Hindlimb muscle (tissue), 1 donor: ENCODE measurements around the gene PCSK4. TPM values are rescaled to one million over a fixed set of nuclear protein-coding genes. Genes with fewer than 3 reads are reported as not detected.
"Not testable (repeated sequence)": the region's sequence is repeated elsewhere in the genome, so short reads cannot be mapped to it uniquely, and the experiment has no call there.

Source experiments
- DNase-seq: peaks from one replicate; pipeline ENCODE4 v3.0.0-alpha.2; 2013
- polyA plus RNA-seq: library from polyadenylated mRNA; unstranded; fragments of 120-200 nt; gene quantifications from one replicate; pipeline ENCODE4 v1.2.1, GENCODE V29; 2013; ENCODE audit not compliant: insufficient read length

Gene PCSK4
- polyA plus RNA-seq, 1 donor, result 1.9 TPM

DNA sequence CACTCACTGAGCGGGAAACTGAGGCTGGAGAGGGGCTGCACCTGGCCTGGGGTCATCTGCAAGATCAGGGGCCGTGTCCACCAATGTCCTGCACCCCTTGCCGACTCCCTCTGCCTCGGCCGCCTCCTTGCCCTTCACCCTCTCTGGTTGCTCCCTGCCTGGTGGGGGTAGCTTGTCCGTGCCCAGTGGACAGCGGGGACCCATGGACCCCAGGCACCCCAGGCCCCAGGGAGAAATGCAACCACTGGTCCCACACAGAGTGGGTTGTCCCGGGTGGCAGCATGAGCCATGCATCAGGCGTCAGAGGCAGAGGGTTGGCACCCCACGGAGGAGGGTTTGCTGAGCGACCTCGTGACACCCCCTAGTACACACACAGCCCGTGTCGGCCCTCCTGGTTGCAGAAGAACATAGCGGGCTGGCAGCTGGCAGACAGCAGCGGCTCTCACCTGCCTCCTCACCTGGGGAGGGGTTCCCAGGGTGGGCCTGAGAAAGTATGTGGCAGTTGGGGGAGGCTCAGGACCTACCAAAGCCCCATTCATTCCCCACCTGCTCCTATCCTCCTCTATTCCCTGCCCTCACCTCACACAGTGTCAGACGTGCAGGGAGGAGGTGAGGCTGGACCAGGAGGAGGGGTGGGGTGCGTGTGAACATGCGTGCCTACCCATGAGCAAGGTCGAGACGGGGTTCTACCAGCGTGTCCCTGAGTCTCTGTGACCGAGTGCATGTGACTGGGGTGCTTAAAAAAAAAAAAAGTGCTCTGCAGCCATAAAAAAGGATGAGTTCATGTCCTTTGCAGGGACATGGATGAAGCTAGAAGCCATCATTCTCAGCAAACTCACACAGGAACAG is 14.0 kb upstream of the PCSK4 start:
- no peak for DNase-seq

DNA sequence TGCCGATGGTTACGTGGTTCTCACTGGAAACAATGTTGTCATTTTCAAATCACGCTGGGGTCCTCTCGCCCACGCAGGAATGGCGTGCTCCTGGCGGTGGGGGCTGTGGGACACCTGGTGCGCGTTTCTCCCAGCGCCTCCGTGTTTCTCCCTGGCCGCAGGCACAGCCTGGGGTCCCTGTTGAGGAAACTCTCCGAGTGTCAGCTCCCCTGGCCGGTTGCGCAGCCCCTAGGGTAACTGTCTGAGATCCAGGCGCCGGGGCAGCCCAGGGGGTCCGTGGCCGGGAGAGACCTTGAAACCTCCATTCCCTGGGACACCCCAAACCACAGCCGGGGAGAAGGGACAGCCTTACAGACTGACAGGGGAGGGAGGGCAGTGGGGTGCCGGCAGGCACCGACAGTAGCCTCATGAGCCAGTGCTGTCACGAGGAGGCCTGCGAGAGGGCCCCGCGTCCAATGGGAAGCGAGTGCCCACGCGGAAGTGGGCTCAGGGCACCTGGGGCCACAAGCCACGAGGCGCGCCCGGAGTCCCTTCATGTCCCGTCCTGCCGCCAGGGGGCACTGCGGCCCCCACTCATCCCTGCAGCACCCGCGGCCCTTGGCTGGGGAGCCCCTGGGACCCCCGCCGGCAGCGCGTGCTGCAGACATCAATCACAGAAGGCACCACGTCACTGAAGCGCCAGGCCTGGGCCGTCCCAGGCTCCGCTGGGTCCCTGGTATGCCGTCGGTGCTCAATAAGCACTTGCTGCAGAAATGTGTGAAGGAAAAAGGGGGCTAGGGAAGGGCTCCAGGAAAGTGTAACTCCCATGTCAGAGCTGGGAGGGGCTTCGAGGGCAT is 13.2 kb upstream of the PCSK4 start:
- DNase-seq, result no peak

DNA sequence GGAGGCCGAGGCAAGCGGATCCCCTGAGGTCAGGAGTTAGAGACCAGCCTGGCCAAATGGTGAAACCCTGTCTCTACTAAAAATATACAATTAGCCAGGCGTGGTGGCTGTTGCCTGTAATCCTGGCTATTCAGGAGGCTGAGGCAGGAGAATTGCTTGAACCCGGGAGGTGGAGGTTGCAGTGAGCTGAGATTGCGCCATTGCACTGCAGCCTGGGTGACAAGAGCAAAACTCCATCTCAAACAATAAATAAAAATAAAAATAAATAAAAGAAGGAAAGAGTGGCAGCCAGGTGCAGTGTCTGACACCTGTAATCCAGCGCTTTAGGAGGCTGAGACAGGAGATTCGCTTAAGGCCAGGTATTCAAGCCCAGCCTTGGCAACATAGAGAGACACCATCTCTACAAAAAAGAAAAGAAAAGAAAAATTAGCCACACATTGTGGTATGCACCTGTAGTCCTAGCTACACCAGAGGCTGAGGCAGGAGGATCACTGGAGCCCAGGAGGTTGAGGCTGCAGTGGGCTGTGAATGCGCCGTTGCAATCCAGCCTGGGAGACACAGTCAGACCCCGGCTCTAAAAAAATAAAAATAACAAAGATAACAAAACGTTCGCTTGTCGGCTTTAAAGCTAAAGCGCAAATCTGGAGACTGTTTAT is 12.4 kb upstream of the PCSK4 start:
- DNase-seq, result no peak

DNA sequence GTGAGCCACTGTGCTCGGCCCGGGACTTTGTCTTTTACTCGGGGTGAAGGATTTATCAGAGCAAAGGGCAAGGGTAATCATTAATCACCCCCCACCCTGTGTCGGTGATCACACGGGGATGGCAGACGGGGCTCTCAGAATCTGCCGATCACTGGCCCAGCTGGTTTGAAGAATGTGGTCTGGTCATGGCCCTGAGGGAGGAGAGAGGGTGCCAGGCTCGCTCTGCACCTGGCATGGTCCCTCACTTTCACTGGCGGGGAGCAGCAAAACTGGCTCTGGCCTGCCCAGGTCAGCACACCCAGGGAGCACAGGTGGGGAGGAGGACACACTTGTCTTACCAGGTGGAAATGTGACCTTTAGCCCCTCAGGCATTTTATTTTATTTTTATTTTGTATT is 11.0 kb upstream of the PCSK4 start:
- DNase-seq, result no peak

DNA sequence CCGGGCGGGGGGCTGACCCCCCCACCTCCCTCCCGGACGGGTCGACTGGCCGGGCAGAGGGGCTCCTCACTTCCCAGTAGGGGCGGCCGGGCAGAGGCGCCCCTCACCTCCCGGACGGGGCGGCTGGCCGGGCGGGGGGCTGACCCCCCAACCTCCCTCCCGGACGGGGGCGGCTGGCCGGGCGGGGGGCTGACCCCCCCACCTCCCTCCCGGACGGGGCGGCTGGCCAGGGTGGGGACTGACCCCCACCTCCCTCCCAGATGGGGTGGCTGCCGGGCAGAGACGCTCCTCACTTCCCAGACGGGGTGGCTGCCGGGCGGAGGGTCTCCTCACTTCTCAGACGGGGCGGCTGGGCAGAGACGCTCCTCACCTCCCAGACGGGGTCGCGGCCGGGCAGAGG is 9.1 kb upstream of the PCSK4 start:
- not testable (repeated sequence) for DNase-seq

DNA sequence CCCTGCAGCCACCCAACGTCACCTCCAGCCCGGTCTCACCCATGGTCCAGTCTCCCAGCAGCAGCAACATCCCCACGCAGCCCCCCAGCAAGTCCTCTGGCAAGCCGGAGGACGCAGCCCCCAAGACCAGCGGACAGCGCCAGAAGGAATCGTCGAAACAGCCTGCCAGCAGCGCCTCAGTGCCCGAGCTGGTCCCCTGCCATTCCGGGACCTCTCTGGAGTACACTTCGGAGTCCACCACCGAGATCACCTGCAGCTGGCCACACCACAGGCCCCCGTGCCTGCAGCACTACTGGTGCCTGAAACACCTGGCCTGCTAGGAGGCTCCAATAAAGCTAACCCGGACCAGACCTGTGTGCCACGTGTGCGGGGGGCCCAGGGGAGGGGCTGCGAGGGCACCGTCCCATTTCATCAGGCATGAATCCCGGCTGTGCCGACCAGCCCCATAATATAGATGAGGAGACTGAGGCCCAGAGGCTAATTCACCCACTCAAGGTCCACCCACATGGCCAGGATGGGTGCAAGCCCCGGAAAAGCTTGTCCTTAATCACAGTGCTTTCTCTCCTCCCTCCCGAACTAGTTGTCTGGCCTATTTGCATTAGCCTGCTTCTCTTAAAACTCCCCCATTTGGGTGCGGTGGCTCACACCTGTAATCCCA is 7.6 kb upstream of the PCSK4 start:
- DNase-seq, result no peak

DNA sequence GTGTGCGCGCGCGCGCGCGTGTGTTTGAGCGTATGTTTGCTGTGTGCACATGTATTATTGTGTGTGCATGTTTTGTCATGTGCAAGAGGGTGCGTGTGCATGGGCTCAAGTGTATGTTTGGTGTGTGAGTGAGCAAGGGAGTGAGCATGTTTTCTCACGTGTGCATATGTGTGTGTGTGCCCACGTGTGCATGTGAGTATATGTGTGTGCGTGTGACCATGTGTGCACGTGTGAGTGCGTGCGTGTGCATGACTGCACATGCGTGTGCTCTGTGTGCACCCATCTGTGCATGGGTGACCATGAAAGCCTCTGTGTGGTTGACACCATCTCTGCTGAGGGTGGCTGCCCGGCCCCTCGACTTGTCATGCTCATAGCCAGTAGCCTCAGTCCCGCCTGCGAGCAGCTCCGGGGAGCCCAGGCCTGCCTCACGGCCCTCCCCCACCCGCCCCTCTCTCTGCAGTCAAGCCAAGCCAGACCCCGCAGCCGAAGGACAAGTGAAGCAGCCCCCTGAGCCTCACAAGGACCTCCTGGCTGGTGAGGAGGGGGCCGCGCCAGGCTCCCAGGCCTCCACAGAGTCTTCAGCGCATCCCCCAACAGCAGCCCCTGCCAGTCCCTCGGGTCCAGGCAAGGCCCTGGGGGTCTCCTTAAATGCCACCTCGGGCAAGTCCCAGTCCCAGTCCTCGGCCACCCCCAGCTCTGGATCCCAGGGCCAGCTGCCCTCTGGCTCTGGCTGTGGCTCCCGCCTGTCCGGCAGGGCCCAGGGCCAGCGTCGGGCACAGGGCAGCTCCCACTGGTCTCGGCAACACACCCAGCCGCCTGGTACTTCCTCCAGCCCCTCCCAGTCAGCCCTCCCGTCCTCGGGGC is 6.8 kb upstream of the PCSK4 start:
- DNase-seq, result no peak

DNA sequence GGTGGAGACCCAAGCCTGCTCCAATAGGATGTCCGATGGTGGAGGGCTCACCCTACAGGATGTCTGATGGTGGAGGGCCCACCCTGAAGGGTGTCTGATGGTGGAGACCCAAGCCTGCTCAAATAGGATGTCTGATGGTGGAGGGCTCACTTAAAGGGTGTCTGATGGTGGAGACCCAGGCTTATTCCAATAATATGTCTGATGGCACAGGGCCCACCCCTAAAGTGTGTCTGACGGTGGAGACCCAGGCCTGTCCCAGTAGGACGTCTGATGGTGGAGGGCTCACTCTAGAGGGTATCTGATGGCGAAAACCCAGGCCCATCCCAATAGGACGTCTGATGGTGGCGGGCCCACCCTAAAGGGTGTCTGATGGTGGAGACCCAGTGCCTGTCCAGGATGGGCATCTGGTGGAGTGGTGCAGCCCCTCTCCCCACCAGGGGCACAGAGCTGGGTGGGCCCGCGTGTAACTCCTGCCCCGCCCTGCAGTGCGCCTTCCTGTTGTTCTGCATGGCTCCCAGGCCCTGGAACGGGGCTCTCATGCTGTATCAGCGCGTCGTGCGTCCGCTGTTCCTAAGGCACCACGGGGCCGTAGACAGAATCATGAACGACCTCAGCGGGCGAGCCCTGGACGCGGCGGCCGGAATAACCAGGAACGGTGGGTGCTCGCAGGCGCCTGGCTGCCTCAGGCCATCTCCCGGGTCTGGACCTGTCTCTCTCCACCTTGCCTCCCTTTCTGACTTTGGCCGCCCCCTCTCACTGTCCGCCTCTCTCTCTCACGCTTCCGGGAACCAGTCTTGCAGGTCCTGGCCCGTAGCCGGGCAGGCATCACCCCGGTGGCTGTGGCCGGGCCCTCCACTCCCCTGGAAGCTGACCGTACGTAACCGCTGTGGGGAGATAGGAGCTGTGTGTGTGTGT is 5.9 kb upstream of the PCSK4 start:
- no peak for DNase-seq

DNA sequence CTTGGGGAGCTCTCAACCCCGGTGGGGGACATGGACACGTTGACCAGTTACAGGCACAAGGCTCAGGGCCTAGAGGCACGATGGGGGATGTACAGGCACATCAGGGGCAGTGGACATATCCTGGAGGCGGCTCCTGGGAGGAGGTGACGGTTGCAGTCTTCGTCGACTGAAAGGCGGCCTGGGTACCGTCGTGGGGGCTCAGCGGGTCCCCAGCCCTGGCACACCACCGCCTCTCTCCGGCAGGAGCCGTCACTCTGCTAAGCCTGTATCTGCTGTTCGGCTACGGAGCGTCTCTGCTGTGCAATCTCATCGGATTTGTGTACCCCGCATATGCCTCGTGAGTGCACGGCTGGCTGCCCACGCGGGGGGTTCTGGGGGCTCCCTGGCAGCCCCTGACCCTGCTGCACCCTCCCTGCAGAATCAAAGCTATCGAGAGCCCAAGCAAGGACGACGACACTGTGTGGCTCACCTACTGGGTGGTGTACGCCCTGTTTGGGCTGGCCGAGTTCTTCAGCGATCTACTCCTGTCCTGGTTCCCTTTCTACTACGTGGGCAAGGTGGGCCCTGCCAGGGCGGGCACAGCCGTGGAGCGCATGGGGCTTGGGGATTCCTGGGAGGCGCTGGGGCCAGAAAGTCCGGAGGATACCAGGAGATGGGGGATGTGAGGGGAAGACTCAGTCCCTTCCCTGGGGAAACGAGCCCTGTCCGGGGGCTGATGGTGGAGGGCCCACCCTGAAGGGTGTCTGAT is 5.1 kb upstream of the PCSK4 start:
- no peak for DNase-seq

DNA sequence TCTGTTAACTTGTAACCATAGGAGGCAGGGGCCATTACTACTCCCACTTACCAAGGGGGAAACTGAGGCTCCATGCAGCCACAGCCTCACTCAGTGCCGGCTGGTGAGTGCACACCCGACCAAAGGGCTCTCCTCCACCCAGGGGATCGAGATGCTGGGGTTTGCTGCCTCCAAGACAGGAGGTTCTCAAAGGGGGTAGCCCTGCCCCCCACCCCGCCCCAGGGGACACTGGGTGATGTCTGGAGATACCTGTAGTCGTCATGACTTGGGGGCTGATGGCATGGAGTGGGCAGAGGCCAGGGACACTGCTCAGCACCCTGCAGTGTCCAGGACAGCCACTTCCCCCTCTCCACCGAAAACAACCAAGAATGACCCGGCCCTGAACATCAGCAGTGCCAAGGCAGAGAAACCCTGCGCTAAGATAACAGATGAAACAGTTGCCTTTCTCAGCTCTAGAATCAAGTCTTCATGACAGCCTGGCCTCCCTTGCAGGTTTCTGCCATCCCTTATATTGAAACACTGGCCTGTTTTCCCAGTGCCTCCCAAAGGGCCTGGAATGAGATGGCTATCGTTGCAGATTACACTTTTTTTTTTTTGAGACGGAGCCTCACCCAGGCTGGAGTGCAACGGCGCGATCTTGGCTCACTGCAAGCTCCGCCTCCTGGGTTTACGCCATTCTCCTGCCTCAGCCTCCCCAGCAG is 4.1 kb upstream of the PCSK4 start:
- no peak for DNase-seq

DNA sequence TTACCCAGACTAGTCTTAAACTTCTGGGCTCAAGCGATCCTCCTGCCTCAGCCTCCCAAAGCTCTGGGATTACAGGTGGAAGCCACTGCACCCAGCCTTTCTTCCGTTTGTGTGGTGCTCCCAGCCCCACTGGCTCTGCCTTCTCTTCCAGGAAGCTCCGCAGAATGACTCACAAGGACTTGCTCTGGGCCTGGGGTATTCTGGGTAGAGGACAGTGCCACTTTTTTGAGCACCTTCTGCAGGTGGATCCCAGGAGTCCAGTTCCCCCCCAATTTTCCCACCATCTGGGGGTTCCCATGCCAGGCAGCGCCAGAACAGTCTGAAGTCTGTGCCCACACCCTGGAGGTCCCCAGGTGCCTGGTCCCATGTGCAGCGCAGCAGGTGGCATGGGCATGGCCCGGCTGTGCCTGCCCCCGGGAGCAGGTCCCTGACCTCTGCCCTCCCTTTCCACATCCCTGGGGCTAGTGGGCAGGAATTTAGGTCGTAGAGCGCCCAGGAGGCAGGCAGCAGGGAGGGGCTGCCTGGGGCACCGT is 2.4 kb upstream of the PCSK4 start:
- DNase-seq, result no peak

DNA sequence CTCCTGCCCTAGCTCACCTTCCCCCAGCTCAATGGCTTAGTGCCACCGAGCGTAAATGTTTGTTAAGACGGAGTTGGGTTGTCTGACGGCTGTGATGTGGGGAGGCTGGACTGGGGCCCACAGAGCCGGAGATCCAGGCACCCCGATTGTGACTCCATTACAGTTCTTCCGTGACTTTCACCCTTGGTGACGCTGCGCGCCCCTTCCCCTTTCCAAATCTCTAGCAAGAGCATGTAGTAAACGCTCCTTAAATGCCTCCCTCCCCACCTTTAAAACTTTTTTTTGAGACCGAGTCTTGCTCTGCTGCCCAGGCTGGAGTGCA is 1.7 kb upstream of the PCSK4 start:
- no peak for DNase-seq

DNA sequence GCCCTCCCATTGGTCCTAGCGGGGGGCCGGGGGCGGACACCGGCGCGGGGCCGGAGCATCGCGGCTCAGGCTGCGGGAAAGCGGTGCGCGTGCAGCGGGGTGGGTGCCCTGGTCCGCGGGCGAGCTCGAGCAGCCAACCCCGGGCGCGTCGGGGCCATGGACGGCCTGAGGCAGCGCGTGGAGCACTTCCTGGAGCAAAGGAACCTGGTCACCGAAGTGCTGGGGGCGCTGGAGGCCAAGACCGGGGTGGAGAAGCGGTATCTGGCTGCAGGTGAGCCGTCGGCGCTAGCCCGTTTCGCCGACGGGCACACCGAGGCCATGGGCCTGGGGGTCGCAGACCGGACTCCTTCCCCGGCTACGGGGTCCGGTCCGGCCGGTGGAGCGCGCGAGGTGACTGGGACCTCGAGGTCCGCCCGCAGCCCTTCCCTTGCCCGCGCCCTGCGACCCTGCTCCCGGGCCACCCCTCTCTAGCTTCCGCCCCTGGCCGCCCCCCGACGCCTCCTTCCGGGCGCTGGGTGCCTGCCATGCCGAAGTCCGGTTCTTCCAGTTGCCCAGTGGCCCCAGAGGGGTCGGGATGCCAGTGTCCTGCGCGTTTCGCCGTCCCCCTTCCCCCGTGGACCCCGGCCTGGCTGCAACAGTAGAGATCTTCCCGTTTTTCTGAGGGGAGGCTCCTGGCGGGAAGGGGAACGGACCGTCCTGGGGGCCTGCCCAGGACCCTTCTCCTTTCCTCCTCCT is 1.1 kb upstream of the PCSK4 start, which contains the start of gene REEP6:
REEP6 (plus strand) TSS at position 68 of the 735 bp plus-strand sequence; CDS start at position 157, 89 bp downstream.
- no peak for DNase-seq

DNA sequence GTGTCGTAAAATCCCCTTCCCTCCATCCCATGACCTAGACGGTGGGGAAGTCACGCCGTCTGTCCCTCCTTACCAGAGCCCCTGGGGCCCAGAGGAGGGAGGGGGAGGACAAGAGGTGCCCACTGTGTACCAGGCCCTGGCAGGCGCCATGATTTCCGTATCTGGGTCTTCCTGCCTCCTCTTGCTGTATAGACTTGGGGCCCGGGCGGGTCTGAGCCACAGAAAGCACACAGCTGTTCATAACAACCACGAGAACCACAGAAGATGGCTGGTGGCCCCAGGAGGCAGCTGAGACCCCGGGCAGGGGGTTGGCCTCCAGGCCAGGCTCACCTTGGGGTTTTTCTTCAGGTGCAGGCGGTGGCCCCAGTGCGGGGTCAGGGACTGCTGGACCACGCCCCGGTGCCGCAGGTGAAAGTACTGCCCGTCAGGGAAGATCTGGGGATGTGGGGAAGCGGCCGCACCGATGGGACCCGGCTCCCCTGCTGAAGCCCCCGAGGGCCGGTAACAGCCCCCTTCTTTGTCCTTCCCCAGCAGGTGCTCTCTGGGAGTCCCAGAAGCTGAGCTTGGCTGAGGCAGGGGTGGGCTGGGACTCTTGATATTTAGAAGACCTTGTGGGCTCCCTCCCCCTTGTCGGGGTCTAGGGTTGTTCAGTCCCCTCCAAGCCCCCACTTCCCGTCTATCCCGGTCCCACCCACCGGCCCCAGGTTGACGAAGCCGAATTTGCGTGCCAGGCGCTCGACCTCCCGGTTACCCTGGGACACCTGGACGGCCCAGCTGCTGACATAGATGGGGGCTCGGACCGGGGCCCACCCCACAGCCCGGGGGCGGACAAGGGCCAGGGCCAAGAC is 463 bp downstream of the PCSK4 start:
- DNase-seq, result no peak

DNA sequence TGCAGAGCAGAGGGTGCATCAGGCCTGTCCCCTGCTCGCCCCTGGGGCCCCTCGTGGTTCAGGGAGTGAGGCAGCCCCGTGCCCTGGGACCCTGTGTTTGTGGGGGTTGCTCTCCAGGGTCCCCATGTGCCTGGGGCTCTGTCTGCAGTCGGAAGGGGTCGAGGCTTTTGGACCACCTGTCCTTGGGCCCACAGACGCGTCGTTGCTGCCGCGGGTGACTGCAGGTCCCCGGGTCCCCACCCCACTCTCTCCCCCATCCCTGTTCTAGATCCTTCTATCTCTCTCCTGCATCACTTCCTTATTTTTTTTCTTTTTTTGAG is 1.9 kb downstream of the PCSK4 start:
- no peak for DNase-seq

DNA sequence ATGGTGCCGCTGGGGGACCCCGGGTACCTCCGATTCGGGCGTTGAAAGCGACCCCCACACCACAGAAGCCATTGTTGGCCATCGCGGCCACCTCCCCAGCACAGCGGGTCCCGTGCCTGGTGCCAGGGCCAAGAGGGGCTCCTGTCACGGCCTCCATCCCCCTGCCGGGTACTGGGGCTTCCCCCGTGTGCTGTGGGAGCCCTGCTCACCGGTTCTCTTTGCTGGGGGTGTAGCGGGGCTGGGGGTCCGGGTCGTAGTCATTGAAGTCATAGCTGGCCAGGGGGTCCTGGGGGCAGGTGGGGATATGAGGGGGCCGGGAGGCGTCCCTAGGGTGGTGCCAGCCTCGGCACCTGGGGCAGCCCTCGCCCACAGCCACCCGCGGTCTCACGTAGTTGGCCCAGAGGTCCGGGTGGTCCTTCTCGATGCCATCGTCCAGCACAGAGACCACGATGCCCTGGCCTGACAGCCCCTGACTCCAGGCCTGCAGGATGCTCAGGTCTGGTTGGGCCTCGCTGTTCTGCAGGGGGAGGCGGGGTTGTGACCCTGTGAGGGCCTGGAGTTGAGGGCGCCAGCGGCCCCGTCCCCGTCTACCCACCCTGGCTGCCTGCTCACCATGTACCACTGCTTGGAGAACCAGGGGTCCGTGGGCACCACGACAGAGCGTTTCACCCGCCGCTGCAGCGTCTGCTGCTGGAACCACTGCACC is 2.4 kb downstream of the PCSK4 start:
- no peak for DNase-seq
